GM12864 (cell line): ENCODE measurements around the gene CHD6.

Experiments used
- DNase-seq: peaks from one replicate; pipeline ENCODE4 v3.0.0-alpha.2; 2011; ENCODE audit warnings: low read depth
- H3K4me3 ChIP-seq: 2 replicates; pipeline ENCODE4 v1.5.1; 2011; ENCODE audit warnings: mild to moderate bottlenecking, low read depth, low read length, control low read depth
- TF ChIP-seq, protein P1 (sequence below): IDR thresholded peaks from 2 replicates; pipeline ENCODE4 v1.5.1; 2011; ENCODE audit warnings: low read depth, mild to moderate bottlenecking, moderate library complexity, low read length, control low read depth, inconsistent platforms; ENCODE audit errors: missing control alignments

The CHD6 gene

GRCh38 chr20:41524980-41525613 lies 93.1 kb downstream of the CHD6 start:
- no peak overlapping the region for H3K4me3 ChIP-seq
- no peak for DNase-seq
- TF ChIP-seq, protein P1, sequence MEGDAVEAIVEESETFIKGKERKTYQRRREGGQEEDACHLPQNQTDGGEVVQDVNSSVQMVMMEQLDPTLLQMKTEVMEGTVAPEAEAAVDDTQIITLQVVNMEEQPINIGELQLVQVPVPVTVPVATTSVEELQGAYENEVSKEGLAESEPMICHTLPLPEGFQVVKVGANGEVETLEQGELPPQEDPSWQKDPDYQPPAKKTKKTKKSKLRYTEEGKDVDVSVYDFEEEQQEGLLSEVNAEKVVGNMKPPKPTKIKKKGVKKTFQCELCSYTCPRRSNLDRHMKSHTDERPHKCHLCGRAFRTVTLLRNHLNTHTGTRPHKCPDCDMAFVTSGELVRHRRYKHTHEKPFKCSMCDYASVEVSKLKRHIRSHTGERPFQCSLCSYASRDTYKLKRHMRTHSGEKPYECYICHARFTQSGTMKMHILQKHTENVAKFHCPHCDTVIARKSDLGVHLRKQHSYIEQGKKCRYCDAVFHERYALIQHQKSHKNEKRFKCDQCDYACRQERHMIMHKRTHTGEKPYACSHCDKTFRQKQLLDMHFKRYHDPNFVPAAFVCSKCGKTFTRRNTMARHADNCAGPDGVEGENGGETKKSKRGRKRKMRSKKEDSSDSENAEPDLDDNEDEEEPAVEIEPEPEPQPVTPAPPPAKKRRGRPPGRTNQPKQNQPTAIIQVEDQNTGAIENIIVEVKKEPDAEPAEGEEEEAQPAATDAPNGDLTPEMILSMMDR = no peak

DNA sequence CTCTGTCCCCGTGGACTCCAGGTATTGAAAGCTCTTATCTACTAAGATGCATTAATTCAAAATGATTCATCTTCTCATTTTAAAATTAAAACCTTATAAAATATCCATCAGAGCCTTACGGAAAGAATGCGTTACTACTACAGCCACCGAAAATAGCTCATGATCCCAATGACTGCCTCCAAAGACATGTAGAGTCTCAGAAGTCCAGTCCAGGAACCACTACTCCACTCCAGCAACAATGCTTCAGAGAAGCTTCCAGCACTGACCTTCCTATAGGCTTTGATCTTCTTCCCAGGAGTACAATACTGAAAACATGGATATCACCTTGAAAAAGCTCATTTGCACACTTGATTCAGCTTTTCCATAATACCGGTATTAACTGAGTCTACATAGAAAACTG lies 94.3 kb downstream of the CHD6 start:
- DNase-seq = no peak
- TF ChIP-seq, protein P1 = no peak
- no peak overlapping the region for H3K4me3 ChIP-seq

GRCh38 chr20:41513829-41514228 lies 104.3 kb downstream of the CHD6 start:
- TF ChIP-seq, protein P1 = no peak
- no peak overlapping the region for H3K4me3 ChIP-seq
- DNase-seq = no peak

DNA sequence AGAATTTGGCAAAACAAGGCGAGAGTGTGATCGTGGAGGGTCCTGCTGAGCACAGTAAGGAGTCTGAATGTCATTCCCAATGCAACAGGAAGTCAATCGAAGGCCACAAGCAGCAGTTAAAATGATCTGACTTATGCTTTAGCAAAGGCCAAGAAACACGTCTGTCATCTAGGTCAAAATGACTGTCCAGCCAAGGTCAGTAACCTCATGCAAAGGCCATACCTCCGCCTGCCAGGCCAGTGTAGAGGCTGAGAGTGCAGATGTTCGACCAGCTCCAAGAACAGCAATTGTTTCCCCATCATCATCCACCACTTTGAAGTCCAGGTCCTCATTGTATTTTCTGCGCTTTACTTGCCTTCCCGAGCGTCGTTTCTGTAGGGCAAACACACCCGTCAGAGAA lies 105.6 kb downstream of the CHD6 start:
- H3K4me3 ChIP-seq = no peak overlapping the region
- no peak for DNase-seq
- TF ChIP-seq, protein P1 = no peak

- no peak overlapping the region for H3K4me3 ChIP-seq
- TF ChIP-seq, protein P1 = no peak
Measured at GRCh38 chr20:41510847-41511450, 107.2 kb downstream of the CHD6 start.

DNA sequence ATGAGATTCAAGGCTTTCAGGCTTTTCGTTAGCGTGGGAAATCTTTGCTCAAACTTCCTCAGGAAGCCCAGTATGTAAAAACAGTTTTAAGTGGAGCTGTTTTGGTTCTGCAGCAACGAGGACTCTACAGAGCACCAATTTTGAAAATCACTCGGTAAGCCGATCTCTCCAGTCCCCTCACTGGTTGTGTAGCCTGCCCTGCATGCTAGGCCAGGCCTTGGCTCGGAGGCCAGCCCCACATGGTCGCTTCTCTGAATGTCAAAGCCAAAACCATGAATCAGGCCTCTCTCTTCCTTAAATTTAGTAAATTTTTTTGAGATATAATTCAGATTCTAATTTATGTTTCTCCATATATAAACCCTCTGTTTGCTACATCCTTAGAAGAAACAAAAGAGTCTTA lies 108.0 kb downstream of the CHD6 start:
- TF ChIP-seq, protein P1 = no peak
- no peak for DNase-seq
- no peak overlapping the region for H3K4me3 ChIP-seq

More at GRCh38 chr20:41510847-41511450, 107.2 kb downstream of the CHD6 start:
- no peak for DNase-seq
